22Rv1 (cell line): ENCODE measurements around the gene SHROOM4.

Experiments
- ZFX ChIP-seq: fragments of 450-650 bp; IDR thresholded peaks from 2 replicates; pipeline ENCODE4 v1.6.1; 2017; ENCODE audit warnings: antibody characterized with exemption, borderline replicate concordance
- TF ChIP-seq, protein P1 (sequence below): fragments of 450-650 bp; IDR thresholded peaks from 2 replicates; pipeline ENCODE4 v1.5.1; 2017; ENCODE audit warnings: mild to moderate bottlenecking

- TF ChIP-seq, protein P1, sequence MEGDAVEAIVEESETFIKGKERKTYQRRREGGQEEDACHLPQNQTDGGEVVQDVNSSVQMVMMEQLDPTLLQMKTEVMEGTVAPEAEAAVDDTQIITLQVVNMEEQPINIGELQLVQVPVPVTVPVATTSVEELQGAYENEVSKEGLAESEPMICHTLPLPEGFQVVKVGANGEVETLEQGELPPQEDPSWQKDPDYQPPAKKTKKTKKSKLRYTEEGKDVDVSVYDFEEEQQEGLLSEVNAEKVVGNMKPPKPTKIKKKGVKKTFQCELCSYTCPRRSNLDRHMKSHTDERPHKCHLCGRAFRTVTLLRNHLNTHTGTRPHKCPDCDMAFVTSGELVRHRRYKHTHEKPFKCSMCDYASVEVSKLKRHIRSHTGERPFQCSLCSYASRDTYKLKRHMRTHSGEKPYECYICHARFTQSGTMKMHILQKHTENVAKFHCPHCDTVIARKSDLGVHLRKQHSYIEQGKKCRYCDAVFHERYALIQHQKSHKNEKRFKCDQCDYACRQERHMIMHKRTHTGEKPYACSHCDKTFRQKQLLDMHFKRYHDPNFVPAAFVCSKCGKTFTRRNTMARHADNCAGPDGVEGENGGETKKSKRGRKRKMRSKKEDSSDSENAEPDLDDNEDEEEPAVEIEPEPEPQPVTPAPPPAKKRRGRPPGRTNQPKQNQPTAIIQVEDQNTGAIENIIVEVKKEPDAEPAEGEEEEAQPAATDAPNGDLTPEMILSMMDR: no peak
- TF ChIP-seq ZFX: no peak
Observed at GRCh38 chrX:50721764-50722521, 92.1 kb downstream of the SHROOM4 start.
